GM21723 (cell line): Measurements from ENCODE around the gene SMO.
"Not testable (repeated sequence)": the region's sequence is repeated elsewhere in the genome, so short reads cannot be mapped to it uniquely, and the experiment has no call there.

ENCODE experiments used
- ATAC-seq: cut with Tn5 transposase; IDR thresholded peaks from one replicate; pipeline ENCODE4 v1.9.1; 2021; ENCODE audit warnings: mild to moderate bottlenecking, moderate library complexity; ENCODE audit not compliant: unreplicated experiment

Gene SMO

DNA sequence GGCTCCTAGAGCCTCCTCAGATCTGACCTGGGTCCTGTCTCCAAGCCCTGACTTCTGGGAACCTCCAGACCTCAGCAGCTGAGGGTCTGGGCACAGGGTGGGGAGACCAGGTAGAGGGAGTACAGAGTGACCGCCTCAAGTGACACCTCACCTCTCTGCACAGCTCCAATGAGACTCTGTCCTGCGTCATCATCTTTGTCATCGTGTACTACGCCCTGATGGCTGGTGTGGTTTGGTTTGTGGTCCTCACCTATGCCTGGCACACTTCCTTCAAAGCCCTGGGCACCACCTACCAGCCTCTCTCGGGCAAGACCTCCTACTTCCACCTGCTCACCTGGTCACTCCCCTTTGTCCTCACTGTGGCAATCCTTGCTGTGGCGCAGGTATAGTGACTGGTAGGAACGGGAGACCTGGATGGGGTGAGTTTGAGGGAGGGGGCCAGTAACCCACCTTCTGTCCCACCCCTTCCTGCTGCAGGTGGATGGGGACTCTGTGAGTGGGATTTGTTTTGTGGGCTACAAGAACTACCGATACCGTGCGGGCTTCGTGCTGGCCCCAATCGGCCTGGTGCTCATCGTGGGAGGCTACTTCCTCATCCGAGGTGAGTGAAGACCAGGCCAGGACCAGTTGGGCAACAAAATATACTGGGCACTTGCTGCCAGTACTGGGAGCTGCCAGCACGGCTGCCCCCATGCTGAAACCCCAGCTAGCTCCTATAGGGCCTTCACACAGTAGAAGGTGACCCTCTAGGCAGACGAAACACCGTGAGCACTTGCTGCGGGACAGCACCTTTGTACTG lies 17.8 kb downstream of the SMO start:
- ATAC-seq = no peak

GRCh38 chr7:129208667-129209066 lies 20.2 kb downstream of the SMO start:
- no peak for ATAC-seq

GRCh38 chr7:129209067-129209926 lies 20.9 kb downstream of the SMO start:
- no peak for ATAC-seq

DNA sequence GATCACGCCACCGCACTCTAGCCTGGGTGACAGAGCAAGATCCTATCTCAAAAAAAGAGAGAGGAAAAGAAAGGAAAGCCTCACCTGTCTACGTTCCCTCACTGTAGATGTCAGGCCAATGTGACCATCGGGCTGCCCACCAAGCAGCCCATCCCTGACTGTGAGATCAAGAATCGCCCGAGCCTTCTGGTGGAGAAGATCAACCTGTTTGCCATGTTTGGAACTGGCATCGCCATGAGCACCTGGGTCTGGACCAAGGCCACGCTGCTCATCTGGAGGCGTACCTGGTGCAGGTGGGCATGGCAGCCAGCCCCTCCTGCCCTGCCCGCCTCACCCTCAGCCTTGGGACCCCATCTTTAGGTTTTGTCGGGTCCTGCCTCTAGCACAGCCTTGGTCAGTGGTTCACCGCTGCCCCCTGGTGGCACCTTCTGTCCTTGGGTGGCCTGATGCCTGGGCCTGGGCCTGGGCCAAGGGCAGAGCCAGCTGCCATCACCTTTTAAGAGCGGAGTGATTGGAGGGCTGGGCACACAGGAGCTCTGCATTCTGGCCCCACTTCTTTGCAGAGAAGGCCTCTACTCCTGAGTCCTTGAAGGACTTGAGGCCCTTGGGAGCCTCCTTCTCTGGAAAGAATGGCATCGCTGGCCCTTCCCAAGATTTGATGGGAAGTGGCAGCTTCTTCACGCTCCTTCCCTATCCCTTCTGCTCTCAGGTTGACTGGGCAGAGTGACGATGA lies 22.0 kb downstream of the SMO start:
- peak; percentile 59 for ATAC-seq

- no peak for ATAC-seq
Measured at GRCh38 chr7:129210989-129211312, 22.5 kb downstream of the SMO start.

DNA sequence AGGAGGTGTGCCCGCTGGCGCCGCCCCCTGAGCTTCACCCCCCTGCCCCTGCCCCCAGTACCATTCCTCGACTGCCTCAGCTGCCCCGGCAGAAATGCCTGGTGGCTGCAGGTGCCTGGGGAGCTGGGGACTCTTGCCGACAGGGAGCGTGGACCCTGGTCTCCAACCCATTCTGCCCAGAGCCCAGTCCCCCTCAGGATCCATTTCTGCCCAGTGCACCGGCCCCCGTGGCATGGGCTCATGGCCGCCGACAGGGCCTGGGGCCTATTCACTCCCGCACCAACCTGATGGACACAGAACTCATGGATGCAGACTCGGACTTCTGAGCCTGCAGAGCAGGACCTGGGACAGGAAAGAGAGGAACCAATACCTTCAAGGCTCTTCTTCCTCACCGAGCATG lies 23.7 kb downstream of the SMO start:
- no peak for ATAC-seq

- no peak for ATAC-seq
Measured at GRCh38 chr7:129212596-129212995, 24.2 kb downstream of the SMO start.

DNA sequence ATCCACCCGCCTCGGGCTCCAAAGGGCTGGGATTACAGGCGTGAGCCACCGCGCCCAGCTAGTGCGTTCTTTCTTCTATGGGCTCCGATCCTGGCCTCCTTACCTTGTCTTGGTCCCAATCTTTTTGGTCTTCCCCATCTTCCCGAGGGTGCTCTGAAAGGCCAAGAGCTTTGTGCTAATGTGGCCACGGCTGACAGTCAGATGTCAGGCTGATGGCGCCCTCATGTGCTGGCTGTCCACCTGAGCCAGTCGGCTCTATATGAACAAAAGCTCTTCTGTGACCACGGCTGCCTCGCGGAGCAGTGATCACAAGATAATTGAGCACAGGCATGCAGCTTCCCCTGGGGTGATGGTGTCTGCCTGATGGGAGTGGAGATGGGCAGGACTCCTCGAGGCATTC lies 25.4 kb downstream of the SMO start:
- no peak for ATAC-seq

DNA sequence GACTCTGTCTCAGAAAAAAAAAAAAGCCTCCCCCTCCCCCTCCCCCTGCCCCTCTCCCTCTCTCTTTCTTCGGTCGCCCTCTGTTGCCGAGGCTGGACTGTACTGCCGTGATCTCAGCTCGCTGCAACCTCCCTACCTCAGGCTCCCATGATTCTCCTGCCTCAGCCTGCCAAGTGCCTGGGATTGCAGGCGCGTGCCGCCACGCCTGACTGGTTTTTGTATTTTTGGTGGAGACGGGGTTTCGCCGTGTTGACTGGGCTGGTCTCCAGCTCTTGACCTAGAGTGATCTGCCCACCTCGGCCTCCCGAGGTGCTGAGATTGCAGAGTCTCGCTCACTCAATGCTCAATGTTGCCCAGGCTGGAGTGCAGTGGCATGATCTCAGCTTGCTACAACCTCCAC lies 27.3 kb downstream of the SMO start:
- ATAC-seq = not testable (repeated sequence)

GRCh38 chr7:129216101-129216715 lies 27.8 kb downstream of the SMO start:
- ATAC-seq = not testable (repeated sequence)

- not testable (repeated sequence) for ATAC-seq
Measured at GRCh38 chr7:129216821-129217416, 28.5 kb downstream of the SMO start.

DNA sequence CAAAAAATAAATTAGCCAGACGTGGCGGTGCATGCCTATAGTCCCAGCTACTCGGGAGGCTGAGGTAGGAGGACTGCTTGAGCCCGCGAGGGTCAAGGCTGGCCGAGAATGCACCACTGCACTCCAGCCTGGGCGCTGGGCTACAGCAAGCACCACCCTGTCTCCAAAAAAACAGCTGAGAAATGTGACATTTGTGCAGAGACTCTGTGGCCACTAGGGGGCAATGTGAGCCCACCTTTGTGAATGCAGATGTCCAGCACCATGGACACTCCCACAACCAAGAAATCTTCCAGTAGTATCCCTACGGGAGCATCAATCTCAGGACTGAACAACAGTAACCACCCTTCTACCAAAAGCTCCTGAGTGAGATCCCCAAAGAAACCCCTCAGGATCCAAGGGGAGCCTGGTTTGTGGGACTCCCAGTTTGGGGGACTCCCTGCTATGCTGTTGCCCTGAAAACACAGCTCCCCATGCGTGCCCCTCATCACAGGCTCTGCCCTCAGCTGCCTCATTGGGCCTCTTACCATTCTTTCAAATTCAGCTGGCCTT lies 30.2 kb downstream of the SMO start:
- no peak for ATAC-seq

- ATAC-seq = not testable (repeated sequence)
Measured at GRCh38 chr7:129219166-129219565, 30.7 kb downstream of the SMO start.

DNA sequence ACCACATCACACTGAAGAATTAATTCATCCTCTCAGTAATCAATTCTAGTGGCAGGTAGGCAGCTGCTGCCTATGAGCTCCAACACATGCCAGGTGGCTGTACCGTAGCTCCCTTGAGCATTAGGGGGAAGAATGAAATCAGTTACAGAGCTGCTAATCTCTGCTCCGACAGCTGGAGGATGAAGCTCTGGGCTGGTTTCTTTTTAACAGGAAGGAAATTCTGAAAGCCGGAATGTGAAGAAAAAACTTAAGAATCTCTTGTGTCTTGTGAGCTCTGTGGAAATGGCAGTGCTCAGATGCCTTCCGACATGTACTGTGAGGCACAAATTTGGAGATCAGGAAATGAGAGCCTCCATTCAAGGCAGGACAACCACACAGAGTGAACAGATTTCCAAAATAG lies 33.6 kb downstream of the SMO start:
- ATAC-seq = no peak

DNA sequence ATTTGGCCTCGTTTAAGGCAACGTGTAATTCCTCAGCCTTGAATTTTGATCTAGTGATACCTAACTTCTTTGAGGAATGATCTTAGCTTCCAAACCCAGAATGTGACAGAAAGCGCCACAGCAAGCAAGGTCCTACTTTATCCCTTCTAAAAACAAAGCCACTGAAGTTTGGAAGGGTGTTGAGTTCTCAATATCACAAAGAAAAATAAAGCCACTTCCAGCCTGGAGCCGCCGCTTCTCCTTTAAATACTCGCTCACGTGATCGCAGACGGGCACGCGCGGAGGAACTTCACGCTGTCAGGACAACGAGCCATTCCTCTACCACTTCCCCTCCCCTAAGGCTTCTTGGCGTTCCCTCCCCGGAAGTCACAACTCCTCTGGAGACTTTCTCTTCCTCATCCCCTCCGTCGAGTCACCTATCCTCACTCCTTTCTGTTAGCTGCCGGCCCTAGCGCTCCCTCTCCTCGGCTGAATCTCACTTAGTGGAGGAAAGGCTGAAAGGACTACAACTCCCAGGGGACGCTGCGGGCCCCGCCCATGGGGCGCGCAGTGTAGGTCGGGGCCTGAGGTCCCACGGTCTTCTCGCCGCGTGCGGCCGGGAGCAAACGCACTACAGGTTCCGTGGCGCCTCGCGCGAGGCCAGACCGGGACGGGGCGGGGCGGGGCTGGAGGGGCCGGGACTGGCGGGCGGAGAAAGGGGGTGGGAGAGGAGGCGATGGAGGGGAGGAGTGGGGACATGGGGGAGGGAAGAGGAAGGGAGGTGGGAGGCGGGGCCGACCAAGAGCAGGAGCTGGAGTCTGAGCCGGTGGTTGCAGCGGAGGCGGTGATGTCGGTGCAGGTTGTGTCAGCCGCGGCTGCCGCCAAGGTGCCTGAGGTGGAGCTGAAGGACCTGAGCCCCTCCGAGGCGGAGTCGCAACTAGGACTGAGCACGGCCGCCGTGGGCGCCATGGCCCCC lies 36.1 kb downstream of the SMO start, which contains the start of gene AHCYL2:
Gene AHCYL2 (plus strand): TSS at position 780 of the 955 bp plus-strand sequence.
- peak; percentile 88 for ATAC-seq

- peak; percentile 47 for ATAC-seq
Measured at GRCh38 chr7:129225206-129225930, 36.9 kb downstream of the SMO start.

GRCh38 chr7:129225931-129226572 lies 37.6 kb downstream of the SMO start:
- no peak for ATAC-seq
